ENCODE data around the gene MYOM3.

MYOM3 gene

GRCh38 chr1:24086466-24086865, 25.5 kb downstream of the MYOM3 start:
- no peak for TF ChIP-seq CTCF (IDR thresholded peaks at IDR 0.05; ENCODE audit: control insufficient read depth, insufficient read depth, low read depth, low read length, missing control alignments)
- no peak overlapping the region for H3K4me3 ChIP-seq (ENCODE audit: control insufficient read depth, low read depth, low read length)
- DNase-seq (ENCODE audit: low read depth): no peak

DNA sequence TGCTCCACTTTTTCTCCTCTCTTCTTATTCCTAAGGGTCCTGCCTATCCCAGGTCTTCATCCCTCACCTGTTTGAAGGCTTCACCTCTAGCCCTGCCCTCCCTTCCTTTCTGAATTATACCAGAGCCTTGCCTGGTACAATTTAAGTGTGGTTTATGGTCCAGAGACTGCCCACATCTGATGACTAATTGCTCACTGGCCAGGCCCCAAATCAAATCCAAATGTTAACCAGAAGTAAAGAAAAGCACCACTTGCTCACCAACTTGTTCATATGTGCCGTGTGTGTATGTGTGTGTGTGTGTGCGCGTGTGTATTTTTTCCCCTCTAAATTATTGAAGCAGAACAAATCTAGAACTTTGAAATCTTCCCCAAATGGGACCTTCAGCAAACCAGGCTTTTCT, 26.4 kb downstream of the MYOM3 start:
- H3K4me3 ChIP-seq (ENCODE audit: control insufficient read depth, low read depth, low read length): no peak overlapping the region
- TF ChIP-seq CTCF (IDR thresholded peaks at IDR 0.05; ENCODE audit: control insufficient read depth, insufficient read depth, low read depth, low read length, missing control alignments): no peak
- peak; percentile 69 for DNase-seq (ENCODE audit: low read depth)

DNA sequence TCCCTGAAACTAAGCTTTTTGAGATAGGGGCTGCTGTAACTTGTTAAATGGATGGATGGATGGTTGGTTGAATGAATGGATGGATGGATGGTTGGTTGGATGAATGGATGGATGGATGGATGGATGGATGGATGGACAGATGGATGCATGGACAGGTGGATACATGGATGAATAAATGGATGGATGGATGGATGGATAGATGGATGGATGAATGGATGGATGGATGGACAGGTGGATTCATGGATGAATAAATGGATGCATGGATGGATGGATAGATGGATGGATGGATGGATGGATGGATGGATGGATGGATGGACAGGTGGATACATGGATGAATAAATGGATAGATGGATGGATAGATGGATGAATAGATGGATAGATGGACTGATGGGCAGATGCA, 26.9 kb downstream of the MYOM3 start:
- no peak for TF ChIP-seq CTCF (IDR thresholded peaks at IDR 0.05; ENCODE audit: control insufficient read depth, insufficient read depth, low read depth, low read length, missing control alignments)
- no peak for DNase-seq (ENCODE audit: low read depth)
- H3K4me3 ChIP-seq (ENCODE audit: control insufficient read depth, low read depth, low read length): no peak overlapping the region

- DNase-seq (ENCODE audit: low read depth): no peak
- H3K4me3 ChIP-seq (ENCODE audit: control insufficient read depth, low read depth, low read length): no peak overlapping the region
- no peak for TF ChIP-seq CTCF (IDR thresholded peaks at IDR 0.05; ENCODE audit: control insufficient read depth, insufficient read depth, low read depth, low read length, missing control alignments)
Measured at GRCh38 chr1:24084050-24084449, 27.9 kb downstream of the MYOM3 start.

- no peak for DNase-seq (ENCODE audit: low read depth)
- TF ChIP-seq CTCF (IDR thresholded peaks at IDR 0.05; ENCODE audit: control insufficient read depth, insufficient read depth, low read depth, low read length, missing control alignments): no peak
- no peak overlapping the region for H3K4me3 ChIP-seq (ENCODE audit: control insufficient read depth, low read depth, low read length)
Measured at GRCh38 chr1:24082372-24082771, 29.6 kb downstream of the MYOM3 start.

DNA sequence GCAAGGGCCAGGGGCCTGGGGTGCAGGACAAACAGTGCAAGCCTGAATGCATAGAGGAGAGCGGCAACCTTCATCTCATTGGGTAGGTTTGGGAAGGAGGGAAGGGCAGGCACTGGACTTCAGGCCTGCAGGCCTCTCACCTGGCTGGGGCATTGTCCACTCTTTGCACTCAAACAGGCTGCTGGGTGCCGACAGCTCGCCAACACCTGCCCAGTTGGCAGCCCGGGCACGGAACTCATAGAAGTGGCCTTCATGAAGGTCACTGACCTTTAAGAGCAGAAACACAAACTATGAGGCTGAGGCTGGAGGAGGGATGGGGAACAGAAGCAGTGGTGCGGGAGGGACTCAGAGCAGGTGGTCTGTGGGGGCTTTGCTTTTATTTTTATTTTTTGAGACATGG, 30.7 kb downstream of the MYOM3 start:
- no peak for TF ChIP-seq CTCF (IDR thresholded peaks at IDR 0.05; ENCODE audit: control insufficient read depth, insufficient read depth, low read depth, low read length, missing control alignments)

GRCh38 chr1:24080131-24080530, 31.8 kb downstream of the MYOM3 start:
- no peak overlapping the region for H3K4me3 ChIP-seq (ENCODE audit: control insufficient read depth, low read depth, low read length)
- DNase-seq (ENCODE audit: low read depth): no peak
- no peak for TF ChIP-seq CTCF (IDR thresholded peaks at IDR 0.05; ENCODE audit: control insufficient read depth, insufficient read depth, low read depth, low read length, missing control alignments)

More for the DNA sequence above, 30.7 kb downstream of the MYOM3 start:
- DNase-seq (ENCODE audit: low read depth): no peak
- no peak overlapping the region for H3K4me3 ChIP-seq (ENCODE audit: control insufficient read depth, low read depth, low read length)

Data from AG09309 (cell line).